ENCODE data around the gene GNAL. TPM values are rescaled to one million over a fixed set of nuclear protein-coding genes. Genes with fewer than 3 reads are reported as not detected.
A peak's percentile ranks its signal among the peaks of the same experiment; 100 is the strongest.

GNAL gene
- total RNA-seq, 1 experiment from 2014 or later, result 0.15 TPM

DNA sequence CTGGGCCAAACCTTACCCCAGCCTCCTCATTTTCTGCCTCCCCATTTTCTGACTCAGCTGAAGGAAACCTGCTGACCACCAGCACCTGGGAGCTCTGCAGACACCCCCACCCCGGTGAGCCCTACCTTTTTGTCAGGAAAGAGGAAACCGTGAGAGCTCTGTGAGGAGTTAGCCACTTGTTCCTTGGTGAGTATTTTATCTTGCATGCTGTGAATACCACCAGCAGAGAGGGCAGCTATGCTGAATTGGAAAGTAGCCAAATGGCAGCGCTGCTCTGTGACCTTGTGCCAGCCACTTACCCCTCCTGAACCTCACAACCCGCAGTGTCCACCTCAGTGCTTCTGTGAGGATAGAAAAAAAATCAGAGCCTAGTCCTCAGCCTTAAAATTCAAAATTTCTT is 216.5 kb downstream of the GNAL start:
- BruUV-seq (replicated peaks), result no TSS peak
- no peaks in the 10 kb centered on the region for H4K20me1 ChIP-seq (ENCODE audit: low read length)
- H3K4me2 ChIP-seq (ENCODE audit: low read length), result no peak overlapping the region
- no peak overlapping the region for H3K9ac ChIP-seq (ENCODE audit: low read length)
- no peak overlapping the region for H3K4me3 ChIP-seq (ENCODE audit: low read length)
- H3K4me1 ChIP-seq (ENCODE audit: insufficient read depth, low read length), result peaks cover 22% of the 10 kb centered on the region
- no peaks in the 10 kb centered on the region for H3K9me3 ChIP-seq (ENCODE audit: low read length)
- CTCF ChIA-PET, result no interaction called here
- ATAC-seq, result no peak
- H3K27me3 ChIP-seq (ENCODE audit: low read length), result no peaks in the 10 kb centered on the region
- H3K9me2 ChIP-seq (replicated peaks; ENCODE audit: low read length), result no peaks in the 10 kb centered on the region
- H3F3A ChIP-seq (ENCODE audit: low read length, unreplicated experiment), result no peaks in the 10 kb centered on the region
- H3K79me2 ChIP-seq (ENCODE audit: low read length), result peaks cover 13% of the 10 kb centered on the region
- intact Hi-C loops (cut with micrococcal nuclease), result no loop called here
- no peak overlapping the region for H2AFZ ChIP-seq (ENCODE audit: low read length)
- POLR2A ChIA-PET (ENCODE audit: unreplicated experiment), result no interaction called here
- DNase-seq, result no peak
- no peaks in the 10 kb centered on the region for H3K36me3 ChIP-seq (ENCODE audit: low read depth, low read length)
- TF ChIP-seq EZH2 (IDR thresholded peaks at IDR 0.05; ENCODE audit: low read length, unreplicated experiment) (no peak), EZH2phosphoT487 (IDR thresholded peaks at IDR 0.05; ENCODE audit: borderline replicate concordance, low read length) (no peak)
- TF ChIP-seq, protein P1, sequence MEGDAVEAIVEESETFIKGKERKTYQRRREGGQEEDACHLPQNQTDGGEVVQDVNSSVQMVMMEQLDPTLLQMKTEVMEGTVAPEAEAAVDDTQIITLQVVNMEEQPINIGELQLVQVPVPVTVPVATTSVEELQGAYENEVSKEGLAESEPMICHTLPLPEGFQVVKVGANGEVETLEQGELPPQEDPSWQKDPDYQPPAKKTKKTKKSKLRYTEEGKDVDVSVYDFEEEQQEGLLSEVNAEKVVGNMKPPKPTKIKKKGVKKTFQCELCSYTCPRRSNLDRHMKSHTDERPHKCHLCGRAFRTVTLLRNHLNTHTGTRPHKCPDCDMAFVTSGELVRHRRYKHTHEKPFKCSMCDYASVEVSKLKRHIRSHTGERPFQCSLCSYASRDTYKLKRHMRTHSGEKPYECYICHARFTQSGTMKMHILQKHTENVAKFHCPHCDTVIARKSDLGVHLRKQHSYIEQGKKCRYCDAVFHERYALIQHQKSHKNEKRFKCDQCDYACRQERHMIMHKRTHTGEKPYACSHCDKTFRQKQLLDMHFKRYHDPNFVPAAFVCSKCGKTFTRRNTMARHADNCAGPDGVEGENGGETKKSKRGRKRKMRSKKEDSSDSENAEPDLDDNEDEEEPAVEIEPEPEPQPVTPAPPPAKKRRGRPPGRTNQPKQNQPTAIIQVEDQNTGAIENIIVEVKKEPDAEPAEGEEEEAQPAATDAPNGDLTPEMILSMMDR (conservative IDR thresholded peaks at IDR 0.05; ENCODE audit: low read depth, low read length), result no peak
- H3K27ac ChIP-seq (ENCODE audit: low read length), result no peak overlapping the region

DNA sequence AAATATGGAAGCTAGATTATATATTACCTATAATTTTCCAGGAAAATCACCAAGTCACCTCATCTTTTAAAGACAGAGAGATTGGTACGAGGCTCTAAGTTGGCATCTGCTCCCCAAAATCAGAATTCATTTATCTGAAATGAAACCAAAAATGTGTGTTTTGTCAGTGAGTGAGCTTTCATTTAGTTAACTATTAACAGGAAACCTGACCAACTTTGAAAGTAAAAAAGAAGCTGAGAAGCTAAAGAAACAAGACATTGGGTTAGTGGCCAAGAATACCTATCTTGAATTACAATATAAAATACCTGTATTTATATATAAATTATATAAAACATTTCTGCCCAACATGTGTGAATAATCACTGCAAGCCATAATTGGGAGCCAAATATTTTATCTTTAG is 217.1 kb downstream of the GNAL start:
- POLR2A ChIA-PET (ENCODE audit: unreplicated experiment), result no interaction called here
- Histone ChIP-seq H3K36me3 (ENCODE audit: low read depth, low read length) (no peaks in the 10 kb centered on the region), H3K9me3 (ENCODE audit: low read length) (no peaks in the 10 kb centered on the region), H3K9me2 (replicated peaks; ENCODE audit: low read length) (no peaks in the 10 kb centered on the region), H4K20me1 (ENCODE audit: low read length) (no peaks in the 10 kb centered on the region), H3K27ac (ENCODE audit: low read length) (no peak overlapping the region), H3K4me1 (ENCODE audit: insufficient read depth, low read length) (peaks cover 22% of the 10 kb centered on the region), H2AFZ (ENCODE audit: low read length) (no peak overlapping the region), H3K4me2 (ENCODE audit: low read length) (no peak overlapping the region), H3K4me3 (ENCODE audit: low read length) (no peak overlapping the region), H3F3A (ENCODE audit: low read length, unreplicated experiment) (no peaks in the 10 kb centered on the region), H3K27me3 (ENCODE audit: low read length) (no peaks in the 10 kb centered on the region), H3K79me2 (ENCODE audit: low read length) (peaks cover 13% of the 10 kb centered on the region), H3K9ac (ENCODE audit: low read length) (no peak overlapping the region)
- CTCF ChIA-PET, result no interaction called here
- no peak for ATAC-seq
- no peak for DNase-seq
- no TSS peak for BruUV-seq (replicated peaks)
- intact Hi-C loops (cut with micrococcal nuclease), result no loop called here
- no peak for TF ChIP-seq EZH2 (IDR thresholded peaks at IDR 0.05; ENCODE audit: low read length, unreplicated experiment)
- no peak for TF ChIP-seq EZH2phosphoT487 (IDR thresholded peaks at IDR 0.05; ENCODE audit: borderline replicate concordance, low read length)
- TF ChIP-seq, protein P1 (conservative IDR thresholded peaks at IDR 0.05; ENCODE audit: low read depth, low read length), result no peak

DNA sequence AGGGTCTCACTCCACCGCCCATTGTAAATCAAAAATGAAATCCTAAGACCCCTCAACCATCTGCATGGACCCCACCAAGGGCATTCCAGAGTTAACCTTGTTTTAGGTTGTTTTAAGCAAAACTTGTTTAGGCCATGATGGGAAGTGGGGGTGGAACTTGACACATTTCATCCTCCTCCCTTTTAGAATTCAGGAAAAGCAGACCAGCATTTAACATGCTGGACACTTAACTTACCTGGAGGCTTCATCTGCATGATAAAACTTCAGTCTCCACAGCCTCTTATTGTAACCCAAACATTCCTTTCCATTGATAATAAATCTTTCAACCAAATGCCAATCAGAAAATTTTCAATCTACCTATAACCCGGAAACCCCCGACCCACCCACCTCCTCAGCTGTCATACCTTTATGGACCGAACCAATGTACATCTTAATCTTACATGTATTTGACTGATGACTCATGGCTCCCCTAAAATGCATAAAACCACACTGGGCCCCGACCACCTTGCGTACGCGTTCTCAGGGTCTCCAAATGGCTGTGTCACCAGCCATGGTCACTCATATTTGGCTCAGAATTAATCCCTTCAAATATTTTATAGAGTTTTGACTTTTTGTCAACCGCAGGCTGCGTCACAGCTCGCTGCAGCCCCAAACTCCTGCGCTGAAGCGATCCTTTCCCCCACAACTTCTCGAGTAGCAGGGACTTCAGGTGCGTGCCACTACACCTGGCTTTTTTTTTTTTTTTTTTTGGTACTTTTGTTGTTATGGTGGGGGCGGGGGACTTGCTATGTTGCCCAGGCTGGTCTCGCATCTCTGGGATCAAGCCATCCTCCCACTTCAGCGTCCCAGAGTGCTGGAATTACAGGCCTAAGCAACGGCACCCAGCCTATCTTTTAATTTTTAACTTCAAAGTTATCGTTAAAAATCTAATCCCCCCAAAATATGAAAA is 218.1 kb downstream of the GNAL start:
- ATAC-seq (no peak), DNase-seq (no peak)
- H3K36me3 ChIP-seq (ENCODE audit: low read depth, low read length), result no peaks in the 10 kb centered on the region
- no peaks in the 10 kb centered on the region for H4K20me1 ChIP-seq (ENCODE audit: low read length)
- H3K79me2 ChIP-seq (ENCODE audit: low read length), result peaks cover 13% of the 10 kb centered on the region
- peak overlapping the region; percentile 91 for H3K4me3 ChIP-seq (ENCODE audit: low read length)
- H3F3A ChIP-seq (ENCODE audit: low read length, unreplicated experiment), result no peaks in the 10 kb centered on the region
- BruUV-seq (replicated peaks), result no TSS peak
- TF ChIP-seq EZH2phosphoT487 (IDR thresholded peaks at IDR 0.05; ENCODE audit: borderline replicate concordance, low read length), result no peak
- TF ChIP-seq, protein P1 (conservative IDR thresholded peaks at IDR 0.05; ENCODE audit: low read depth, low read length), result no peak
- TF ChIP-seq EZH2 (IDR thresholded peaks at IDR 0.05; ENCODE audit: low read length, unreplicated experiment), result no peak
- H3K9me3 ChIP-seq (ENCODE audit: low read length), result no peaks in the 10 kb centered on the region
- H3K9me2 ChIP-seq (replicated peaks; ENCODE audit: low read length), result no peaks in the 10 kb centered on the region
- POLR2A ChIA-PET (ENCODE audit: unreplicated experiment), result no interaction called here
- intact Hi-C loops (cut with micrococcal nuclease), result no loop called here
- no peak overlapping the region for H2AFZ ChIP-seq (ENCODE audit: low read length)
- H3K27ac ChIP-seq (ENCODE audit: low read length), result no peak overlapping the region
- H3K9ac ChIP-seq (ENCODE audit: low read length), result peak overlapping the region; percentile 96
- CTCF ChIA-PET, result no interaction called here
- H3K4me1 ChIP-seq (ENCODE audit: insufficient read depth, low read length), result peaks cover 24% of the 10 kb centered on the region
- no peaks in the 10 kb centered on the region for H3K27me3 ChIP-seq (ENCODE audit: low read length)
- peak overlapping the region; percentile 98 for H3K4me2 ChIP-seq (ENCODE audit: low read length)
